WTC11 (cell line): Measurements from ENCODE around the gene ELN.

ENCODE experiments used
- CBFB ChIP-seq: sonication (generic); formaldehyde crosslinking; IDR thresholded peaks from 2 replicates; pipeline ENCODE4 v1.8.1; 2022; ENCODE audit warnings: mild to moderate bottlenecking, low read depth, missing genetic modification reagents
- CREB1 ChIP-seq: sonication (generic); formaldehyde crosslinking; IDR thresholded peaks from 2 replicates; pipeline ENCODE4 v1.8.0; 2023; ENCODE audit warnings: mild to moderate bottlenecking, missing genetic modification reagents
- ESRRA ChIP-seq: sonication (generic); formaldehyde crosslinking; IDR thresholded peaks from 2 replicates; pipeline ENCODE4 v1.8.1; 2022; ENCODE audit warnings: mild to moderate bottlenecking, missing genetic modification reagents, borderline replicate concordance
- GTF2I ChIP-seq: fragments of 250-450 bp; sonication (Bioruptor Pico); conservative IDR thresholded peaks from 2 replicates; pipeline ENCODE4 v1.4.0; 2021; ENCODE audit warnings: mild to moderate bottlenecking
- NR2C2 ChIP-seq: sonication (generic); formaldehyde crosslinking; IDR thresholded peaks from 2 replicates; pipeline ENCODE4 v1.8.0; 2022; ENCODE audit warnings: mild to moderate bottlenecking, missing genetic modification reagents
- NR3C1 ChIP-seq: sonication (generic); formaldehyde crosslinking; conservative IDR thresholded peaks from 2 replicates; pipeline ENCODE4 v1.8.1; 2023; ENCODE audit warnings: low read depth, mild to moderate bottlenecking, missing genetic modification reagents
- PRRX2 ChIP-seq: fragments of 250-450 bp; sonication (Bioruptor Pico); IDR thresholded peaks from 2 replicates; pipeline ENCODE4 v1.8.0; 2021; ENCODE audit warnings: mild to moderate bottlenecking
- SMAD4 ChIP-seq: sonication (generic); formaldehyde crosslinking; IDR thresholded peaks from 2 replicates; pipeline ENCODE4 v1.8.0; 2022; ENCODE audit warnings: mild to moderate bottlenecking, missing genetic modification reagents
- TF ChIP-seq, protein P1 (sequence below): fragments of 200-600 bp; IDR thresholded peaks from 2 replicates; pipeline ENCODE4 v1.8.0; 2022; ENCODE audit warnings: antibody characterized with exemption

DNA sequence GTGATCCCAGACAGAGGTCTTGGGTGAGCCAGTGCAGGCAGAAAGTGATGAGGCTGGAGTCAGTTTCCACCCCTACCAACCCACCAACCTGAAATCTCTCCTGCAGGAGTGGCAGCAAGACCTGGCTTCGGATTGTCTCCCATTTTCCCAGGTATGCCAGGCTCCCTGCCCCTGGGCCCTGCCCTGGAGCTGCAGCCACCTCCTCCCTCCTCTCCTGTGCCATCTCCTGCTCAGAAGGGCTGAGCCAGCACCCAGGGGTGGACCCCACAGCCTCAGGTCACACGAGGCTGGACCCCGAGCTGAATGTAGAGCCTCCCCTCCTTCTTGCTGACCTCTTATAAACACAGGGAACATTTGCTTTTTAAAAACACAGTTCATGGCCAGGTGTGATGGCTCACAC is 38.7 kb downstream of the ELN start:
- TF ChIP-seq, protein P1, sequence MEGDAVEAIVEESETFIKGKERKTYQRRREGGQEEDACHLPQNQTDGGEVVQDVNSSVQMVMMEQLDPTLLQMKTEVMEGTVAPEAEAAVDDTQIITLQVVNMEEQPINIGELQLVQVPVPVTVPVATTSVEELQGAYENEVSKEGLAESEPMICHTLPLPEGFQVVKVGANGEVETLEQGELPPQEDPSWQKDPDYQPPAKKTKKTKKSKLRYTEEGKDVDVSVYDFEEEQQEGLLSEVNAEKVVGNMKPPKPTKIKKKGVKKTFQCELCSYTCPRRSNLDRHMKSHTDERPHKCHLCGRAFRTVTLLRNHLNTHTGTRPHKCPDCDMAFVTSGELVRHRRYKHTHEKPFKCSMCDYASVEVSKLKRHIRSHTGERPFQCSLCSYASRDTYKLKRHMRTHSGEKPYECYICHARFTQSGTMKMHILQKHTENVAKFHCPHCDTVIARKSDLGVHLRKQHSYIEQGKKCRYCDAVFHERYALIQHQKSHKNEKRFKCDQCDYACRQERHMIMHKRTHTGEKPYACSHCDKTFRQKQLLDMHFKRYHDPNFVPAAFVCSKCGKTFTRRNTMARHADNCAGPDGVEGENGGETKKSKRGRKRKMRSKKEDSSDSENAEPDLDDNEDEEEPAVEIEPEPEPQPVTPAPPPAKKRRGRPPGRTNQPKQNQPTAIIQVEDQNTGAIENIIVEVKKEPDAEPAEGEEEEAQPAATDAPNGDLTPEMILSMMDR, result no peak
- TF ChIP-seq NR3C1 (CRISPR knock-in tag) (no peak), NR2C2 (CRISPR knock-in tag) (no peak), CREB1 (CRISPR knock-in tag) (no peak), PRRX2 (CRISPR knock-in tag) (no peak), CBFB (CRISPR knock-in tag) (no peak), GTF2I (CRISPR knock-in tag) (no peak), SMAD4 (CRISPR knock-in tag) (no peak), ESRRA (CRISPR knock-in tag) (no peak)
